Effector memory CD4-positive, alpha-beta T cell (primary cell): Measurements from ENCODE around the gene SPDYE4.

Experiments
- DNase-seq, 3 donors: peaks; one replicate each; pipeline ENCODE4 v3.0.0-alpha.2; 2020
- H3K27ac ChIP-seq: 2 replicates; pipeline ENCODE4 v1.7.0; 2013; ENCODE audit warnings: mild to moderate bottlenecking, low read length, moderate library complexity; ENCODE audit not compliant: insufficient read depth, poor library complexity, severe bottlenecking
- H3K27me3 ChIP-seq: replicated peaks from 2 replicates; pipeline ENCODE4 v1.7.0; 2013; ENCODE audit warnings: mild to moderate bottlenecking, low read length; ENCODE audit not compliant: insufficient read depth, control insufficient read depth, poor library complexity, severe bottlenecking
- H3K36me3 ChIP-seq: 2 replicates; pipeline ENCODE4 v1.7.0; 2013; ENCODE audit warnings: mild to moderate bottlenecking, low read length, moderate library complexity; ENCODE audit not compliant: control insufficient read depth, insufficient read depth
- H3K4me1 ChIP-seq: 2 replicates; pipeline ENCODE4 v1.7.0; 2013; ENCODE audit warnings: low read length, mild to moderate bottlenecking; ENCODE audit not compliant: control insufficient read depth, insufficient read depth, poor library complexity, severe bottlenecking
- H3K4me3 ChIP-seq: 2 replicates; pipeline ENCODE4 v1.7.0; 2013; ENCODE audit warnings: low read length, low read depth, mild to moderate bottlenecking; ENCODE audit not compliant: insufficient read depth, poor library complexity, severe bottlenecking
- H3K9me3 ChIP-seq: 2 replicates; pipeline ENCODE4 v1.7.0; 2013; ENCODE audit warnings: mild to moderate bottlenecking, low read length, moderate library complexity; ENCODE audit not compliant: control insufficient read depth

Gene SPDYE4

DNA sequence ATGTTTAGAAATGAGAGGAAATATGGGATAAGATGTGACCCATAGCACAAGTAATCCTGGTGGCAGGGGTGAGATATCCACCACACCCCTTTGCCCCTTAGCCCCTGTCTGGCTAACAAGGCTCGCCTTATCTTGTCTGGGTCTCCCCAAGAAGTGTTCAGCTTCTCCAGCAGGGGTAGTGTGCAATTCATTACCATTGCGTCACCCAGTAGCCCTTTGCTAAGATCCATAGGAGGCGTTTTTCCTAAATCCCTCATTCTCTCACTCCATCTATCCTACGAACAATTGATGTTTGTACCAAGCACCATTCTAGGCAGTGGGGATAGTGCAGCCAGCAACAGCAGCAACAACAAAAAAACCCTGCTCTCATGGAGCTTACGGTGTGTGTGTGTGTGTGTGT lies 44.5 kb downstream of the SPDYE4 start:
- no peak for DNase-seq
- H3K36me3 ChIP-seq, result no peaks in the 10 kb centered on the region
- no peaks in the 10 kb centered on the region for H3K9me3 ChIP-seq
- no peak overlapping the region for H3K27ac ChIP-seq
- no peaks in the 10 kb centered on the region for H3K4me1 ChIP-seq
- no peak overlapping the region for H3K4me3 ChIP-seq
- H3K27me3 ChIP-seq, result no peaks in the 10 kb centered on the region

DNA sequence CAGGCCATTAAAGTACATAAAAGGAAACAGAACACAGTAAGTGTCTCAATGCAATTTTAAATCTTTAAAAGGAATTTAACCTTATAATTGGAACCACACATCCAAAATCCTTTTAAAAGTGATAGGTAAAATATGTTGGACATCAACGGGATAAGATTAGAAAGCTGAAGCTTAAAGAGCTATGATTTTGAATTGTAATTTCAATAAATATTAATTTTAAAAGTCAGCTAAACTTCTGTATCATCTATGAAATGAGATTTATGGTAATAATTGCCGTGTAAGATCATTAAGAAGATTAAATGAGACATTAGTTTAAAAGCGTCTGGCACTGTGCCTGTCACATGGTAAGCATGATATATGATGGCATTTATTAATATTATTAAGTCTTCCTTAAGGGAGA lies 45.0 kb downstream of the SPDYE4 start:
- Histone ChIP-seq H3K4me3 (no peak overlapping the region), H3K4me1 (no peaks in the 10 kb centered on the region), H3K27me3 (no peaks in the 10 kb centered on the region), H3K36me3 (no peaks in the 10 kb centered on the region), H3K27ac (no peak overlapping the region), H3K9me3 (no peaks in the 10 kb centered on the region)
- DNase-seq, result no peak

DNA sequence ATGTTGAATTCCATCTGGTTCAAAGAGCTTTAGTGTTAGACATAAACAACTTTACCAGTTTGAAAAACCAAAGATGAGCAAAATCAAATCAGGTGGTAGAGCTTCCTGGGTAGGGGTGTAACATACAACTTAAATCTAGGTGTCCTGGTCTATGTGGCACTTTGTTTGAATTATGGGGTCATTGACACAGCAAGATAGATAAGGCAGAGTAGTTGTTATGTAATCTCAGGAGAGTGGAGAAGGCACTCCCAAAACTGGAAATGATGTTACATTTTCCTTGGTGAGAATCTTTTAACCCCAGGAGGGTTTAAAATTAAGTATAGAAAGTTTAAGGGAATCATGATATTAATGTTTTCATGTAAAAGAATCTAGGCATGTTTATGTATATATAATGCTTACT lies 45.6 kb downstream of the SPDYE4 start:
- Histone ChIP-seq H3K4me3 (no peak overlapping the region), H3K4me1 (no peaks in the 10 kb centered on the region), H3K9me3 (no peaks in the 10 kb centered on the region), H3K27me3 (peaks cover 3% of the 10 kb centered on the region), H3K27ac (no peak overlapping the region), H3K36me3 (no peaks in the 10 kb centered on the region)
- DNase-seq, result no peak

DNA sequence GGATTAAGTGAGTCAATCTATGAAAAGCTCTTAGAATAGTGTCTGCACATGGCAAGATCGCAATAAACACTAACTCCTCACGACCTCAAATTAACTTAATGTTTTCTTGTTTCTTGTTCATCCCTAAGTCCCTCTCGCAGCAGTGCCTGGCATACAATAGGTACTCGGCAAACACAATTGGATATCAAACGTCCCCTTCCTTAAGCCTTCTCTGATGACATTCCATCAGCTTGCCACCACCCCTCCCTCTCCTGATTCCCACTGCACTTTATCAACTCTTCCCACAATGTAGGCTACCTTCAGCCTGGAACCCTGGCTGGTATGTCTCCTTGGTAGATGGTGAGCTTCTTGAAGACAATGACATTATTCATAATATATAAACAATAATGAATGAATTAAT lies 47.1 kb downstream of the SPDYE4 start:
- H3K4me3 ChIP-seq, result no peak overlapping the region
- peaks cover 7% of the 10 kb centered on the region for H3K27me3 ChIP-seq
- H3K9me3 ChIP-seq, result no peaks in the 10 kb centered on the region

DNA sequence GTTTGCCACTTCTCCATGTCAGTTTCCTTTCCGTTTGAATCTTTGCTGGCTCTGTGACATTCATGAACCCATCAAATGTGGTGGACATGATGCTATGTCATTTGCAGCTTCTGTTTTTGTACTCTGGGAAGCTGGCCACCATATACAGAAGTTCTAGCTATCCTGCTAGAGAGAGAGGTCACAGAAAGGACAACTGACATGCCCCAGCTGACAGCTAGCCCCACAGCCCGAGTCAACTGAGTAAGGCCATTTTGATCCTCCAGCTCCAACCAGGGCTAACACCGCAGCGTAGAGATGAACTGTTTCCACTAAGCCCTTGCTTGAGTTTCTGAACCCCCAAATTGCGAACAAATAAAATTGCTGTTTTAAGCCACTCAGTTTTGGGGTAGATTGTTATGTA lies 47.5 kb downstream of the SPDYE4 start:
- Histone ChIP-seq H3K36me3 (no peaks in the 10 kb centered on the region), H3K4me1 (no peaks in the 10 kb centered on the region), H3K27me3 (peaks cover 7% of the 10 kb centered on the region), H3K4me3 (no peak overlapping the region), H3K27ac (no peak overlapping the region), H3K9me3 (no peaks in the 10 kb centered on the region)
- no peak for DNase-seq

More for the DNA sequence above, 47.1 kb downstream of the SPDYE4 start:
- no peak for DNase-seq
- Histone ChIP-seq H3K27ac (no peak overlapping the region), H3K36me3 (no peaks in the 10 kb centered on the region), H3K4me1 (no peaks in the 10 kb centered on the region)

- Histone ChIP-seq H3K27ac (no peak overlapping the region), H3K4me1 (no peaks in the 10 kb centered on the region), H3K4me3 (no peak overlapping the region), H3K9me3 (no peaks in the 10 kb centered on the region), H3K27me3 (peaks cover 7% of the 10 kb centered on the region), H3K36me3 (no peaks in the 10 kb centered on the region)
- no peak for DNase-seq
These were observed 49.3 kb downstream of the SPDYE4 start for GRCh38 chr17:8709006-8709405.

GRCh38 chr17:8708025-8708461 lies 50.3 kb downstream of the SPDYE4 start:
- H3K4me1 ChIP-seq, result no peaks in the 10 kb centered on the region
- peaks cover 7% of the 10 kb centered on the region for H3K27me3 ChIP-seq
- H3K27ac ChIP-seq, result no peak overlapping the region
- no peak for DNase-seq
- H3K4me3 ChIP-seq, result no peak overlapping the region
- no peaks in the 10 kb centered on the region for H3K36me3 ChIP-seq
- no peaks in the 10 kb centered on the region for H3K9me3 ChIP-seq

GRCh38 chr17:8707332-8708024 lies 50.9 kb downstream of the SPDYE4 start:
- Histone ChIP-seq H3K9me3 (no peaks in the 10 kb centered on the region), H3K4me1 (no peaks in the 10 kb centered on the region), H3K4me3 (no peak overlapping the region), H3K36me3 (no peaks in the 10 kb centered on the region), H3K27ac (no peak overlapping the region), H3K27me3 (peaks cover 7% of the 10 kb centered on the region)
- no peak for DNase-seq

DNA sequence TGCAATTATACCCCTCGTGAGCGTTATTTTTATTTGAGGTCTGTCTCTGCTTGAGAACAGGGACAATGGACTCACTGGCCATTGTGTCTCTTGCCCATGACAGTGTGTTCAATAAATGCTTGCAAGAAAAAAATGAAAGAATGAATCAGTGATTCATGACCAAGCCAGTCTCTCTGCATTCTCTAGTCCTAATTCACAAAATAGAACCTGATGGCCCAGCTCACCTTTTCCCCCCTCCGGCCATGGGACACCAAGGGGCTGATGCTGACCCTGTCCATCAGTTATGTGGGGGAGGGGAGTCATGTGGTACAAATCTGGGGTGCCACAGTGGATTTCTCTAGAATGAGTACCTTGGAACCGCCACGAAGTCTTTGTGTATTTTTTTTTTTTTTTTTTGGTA lies 51.9 kb downstream of the SPDYE4 start:
- no peak for DNase-seq
- Histone ChIP-seq H3K9me3 (no peaks in the 10 kb centered on the region), H3K27ac (no peak overlapping the region), H3K36me3 (no peaks in the 10 kb centered on the region), H3K27me3 (peaks cover 7% of the 10 kb centered on the region), H3K4me1 (no peaks in the 10 kb centered on the region), H3K4me3 (no peak overlapping the region)

DNA sequence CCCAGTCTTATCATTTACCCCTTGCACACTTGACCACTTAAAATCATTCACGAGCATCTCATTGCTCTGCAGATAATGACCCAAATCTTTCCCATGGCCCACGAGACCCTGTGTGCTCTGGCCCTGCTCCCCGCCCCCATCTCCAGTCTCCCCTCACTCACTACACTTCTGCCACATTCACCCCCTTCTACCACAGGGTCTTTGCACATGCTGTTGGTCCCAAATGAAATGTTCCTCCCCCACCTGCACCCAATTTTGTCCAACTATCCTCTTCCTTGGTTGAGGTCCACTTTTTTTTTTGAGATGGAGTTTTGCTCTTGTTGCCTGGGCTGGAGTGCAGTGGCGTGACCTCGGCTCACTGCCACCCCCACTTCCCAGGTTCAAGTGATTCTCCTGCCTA lies 52.9 kb downstream of the SPDYE4 start:
- Histone ChIP-seq H3K27ac (no peak overlapping the region), H3K27me3 (peaks cover 7% of the 10 kb centered on the region), H3K9me3 (no peaks in the 10 kb centered on the region), H3K36me3 (no peaks in the 10 kb centered on the region), H3K4me3 (no peak overlapping the region), H3K4me1 (no peaks in the 10 kb centered on the region)
- no peak for DNase-seq
